ENCODE data around the gene ULBP1.
"Not testable (repeated sequence)": the region's sequence is repeated elsewhere in the genome, so short reads cannot be mapped to it uniquely, and the experiment has no call there.

The ULBP1 gene, protein sequence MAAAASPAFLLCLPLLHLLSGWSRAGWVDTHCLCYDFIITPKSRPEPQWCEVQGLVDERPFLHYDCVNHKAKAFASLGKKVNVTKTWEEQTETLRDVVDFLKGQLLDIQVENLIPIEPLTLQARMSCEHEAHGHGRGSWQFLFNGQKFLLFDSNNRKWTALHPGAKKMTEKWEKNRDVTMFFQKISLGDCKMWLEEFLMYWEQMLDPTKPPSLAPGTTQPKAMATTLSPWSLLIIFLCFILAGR

DNA sequence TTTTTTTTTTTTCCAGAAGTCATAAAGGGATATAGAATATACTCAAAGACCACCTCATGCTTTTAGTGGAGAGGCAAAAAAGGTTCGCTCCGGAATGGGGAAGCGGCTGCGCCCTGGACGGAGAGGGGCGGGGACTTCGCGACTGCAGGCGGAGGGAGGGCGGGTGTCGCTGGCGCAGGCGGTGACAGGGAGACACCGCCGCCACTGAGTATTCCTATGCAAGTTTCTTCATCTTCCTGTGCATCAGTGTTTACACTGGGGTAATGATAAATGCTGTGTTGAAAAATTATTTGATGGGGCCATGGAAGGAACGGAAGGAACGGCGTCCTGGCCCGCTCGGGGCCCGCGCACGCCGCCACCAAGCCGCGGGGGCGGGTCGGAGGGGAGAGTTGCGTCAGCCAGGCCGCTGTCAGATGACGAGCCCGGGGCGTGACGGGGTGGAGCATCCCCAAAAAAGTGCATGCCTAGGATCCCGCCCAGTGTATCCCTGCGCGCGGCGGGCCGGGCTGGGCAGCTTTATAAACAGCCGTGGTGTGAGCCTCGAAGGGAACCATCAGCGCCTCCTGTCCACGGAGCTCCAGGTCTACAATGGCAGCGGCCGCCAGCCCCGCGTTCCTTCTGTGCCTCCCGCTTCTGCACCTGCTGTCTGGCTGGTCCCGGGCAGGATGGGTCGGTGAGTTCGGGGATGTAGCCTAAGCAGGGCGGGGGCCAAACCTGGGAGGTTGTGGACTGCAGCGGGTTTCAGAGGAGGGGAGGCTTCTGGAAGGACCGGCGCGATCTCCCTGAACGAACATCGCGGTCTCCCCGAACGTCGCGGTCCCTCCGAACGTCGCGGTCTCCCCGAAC, at the start of gene ULBP1:
Gene ULBP1, plus strand, starts transcription at position 482 of the 846 bp plus-strand sequence. Its CDS starts 107 bp downstream, at position 589.
- no peak for DNase-seq

DNA sequence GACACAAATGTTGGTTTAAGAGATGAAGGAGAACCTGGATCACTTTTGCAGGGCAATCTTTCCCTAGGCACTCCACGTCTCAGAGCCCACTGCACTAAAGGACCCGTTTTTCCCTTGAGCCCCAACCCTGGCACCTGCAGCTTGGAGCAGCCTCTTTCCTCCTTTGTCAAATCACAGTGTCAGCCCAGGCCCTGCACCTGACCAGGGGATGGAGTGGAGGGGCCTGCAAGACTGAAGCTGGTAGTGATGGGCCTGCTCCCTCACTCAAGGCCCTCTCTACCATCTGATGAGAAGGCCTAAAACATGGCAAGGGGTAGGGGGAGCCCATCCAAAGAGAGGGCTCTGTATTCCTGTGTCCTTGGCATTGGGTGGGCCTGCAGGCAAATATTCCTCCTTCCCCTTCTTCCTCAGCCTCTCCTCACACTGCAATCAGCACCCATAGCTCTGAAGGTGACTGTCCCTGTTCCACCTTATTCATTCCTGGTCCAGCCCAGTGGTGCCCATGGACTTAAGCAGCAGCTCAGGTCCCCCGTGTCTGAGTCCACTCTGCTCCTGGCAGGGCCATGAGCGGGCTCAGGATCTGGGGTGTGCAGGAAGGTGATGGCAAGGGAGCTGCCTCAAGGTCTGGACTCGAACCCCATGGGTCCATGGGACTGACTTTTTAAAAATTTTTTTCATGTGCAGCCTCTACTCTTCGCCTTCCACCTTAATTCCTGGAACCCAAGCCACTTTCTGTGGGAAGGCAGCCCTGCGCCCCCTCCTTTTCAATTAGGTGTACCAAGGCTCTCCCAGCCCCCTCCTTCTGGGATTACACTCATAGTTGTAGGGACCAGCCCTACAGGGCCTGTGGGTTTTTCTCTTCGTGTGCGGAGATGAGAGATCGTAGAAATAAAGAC, 47.5 kb upstream of the ULBP1 start:
- no peak for DNase-seq

DNA sequence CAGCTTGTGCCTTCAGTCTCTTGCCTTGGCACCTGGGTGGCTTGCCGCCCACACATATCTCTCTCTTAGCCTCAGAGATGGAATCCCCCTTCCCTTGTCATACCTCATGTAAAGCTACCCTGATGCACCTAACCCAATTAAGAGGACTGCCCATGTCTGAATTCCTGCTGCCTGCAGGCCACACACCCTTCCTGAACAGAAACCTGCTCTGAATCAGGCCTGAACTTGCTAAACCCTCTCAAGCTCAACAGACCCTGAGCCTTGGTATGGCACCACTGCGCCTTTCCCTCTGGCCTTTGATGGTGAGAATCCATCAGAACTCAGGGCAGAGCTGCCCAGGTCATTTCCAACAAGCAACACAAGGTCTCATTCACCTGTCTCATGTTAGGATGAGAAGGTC, 46.1 kb upstream of the ULBP1 start:
- DNase-seq, result no peak

DNA sequence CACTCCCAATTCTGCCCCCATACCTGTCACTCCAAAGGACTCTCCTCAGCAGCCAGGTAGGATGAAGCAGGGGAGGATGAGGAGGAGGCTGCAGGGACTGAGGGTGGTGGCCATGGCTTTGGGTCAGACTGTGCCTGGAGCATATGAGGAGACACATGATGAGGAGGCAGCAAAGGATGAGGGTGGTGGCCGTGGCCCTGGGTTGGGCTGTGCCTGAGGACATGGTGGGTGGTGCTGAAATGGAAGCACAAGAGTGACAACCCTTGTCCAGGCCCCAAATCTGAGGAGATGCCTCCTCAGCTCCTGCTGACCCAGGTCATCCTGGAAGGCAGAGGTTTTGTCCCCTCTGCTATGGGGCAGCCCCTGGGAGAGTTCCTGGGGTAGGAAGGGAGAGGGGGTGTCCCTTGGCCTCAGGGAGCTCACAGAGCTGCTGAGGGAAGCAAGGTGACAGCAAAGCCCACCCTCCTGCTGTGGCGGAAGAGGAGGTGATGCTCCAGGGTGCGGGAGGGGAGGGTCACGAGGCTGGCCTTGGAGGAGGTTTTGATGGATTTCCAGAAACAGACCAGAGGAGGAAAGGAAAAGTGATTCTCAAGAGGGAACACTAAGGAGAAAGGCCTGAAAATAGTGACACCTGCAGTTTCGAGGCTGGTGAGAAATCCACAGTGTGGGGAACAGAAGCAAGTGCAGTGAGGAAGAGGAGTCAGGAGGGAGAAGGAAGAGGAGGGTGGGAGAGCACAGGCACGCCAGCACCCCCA, 45.4 kb upstream of the ULBP1 start:
- no peak for DNase-seq

DNA sequence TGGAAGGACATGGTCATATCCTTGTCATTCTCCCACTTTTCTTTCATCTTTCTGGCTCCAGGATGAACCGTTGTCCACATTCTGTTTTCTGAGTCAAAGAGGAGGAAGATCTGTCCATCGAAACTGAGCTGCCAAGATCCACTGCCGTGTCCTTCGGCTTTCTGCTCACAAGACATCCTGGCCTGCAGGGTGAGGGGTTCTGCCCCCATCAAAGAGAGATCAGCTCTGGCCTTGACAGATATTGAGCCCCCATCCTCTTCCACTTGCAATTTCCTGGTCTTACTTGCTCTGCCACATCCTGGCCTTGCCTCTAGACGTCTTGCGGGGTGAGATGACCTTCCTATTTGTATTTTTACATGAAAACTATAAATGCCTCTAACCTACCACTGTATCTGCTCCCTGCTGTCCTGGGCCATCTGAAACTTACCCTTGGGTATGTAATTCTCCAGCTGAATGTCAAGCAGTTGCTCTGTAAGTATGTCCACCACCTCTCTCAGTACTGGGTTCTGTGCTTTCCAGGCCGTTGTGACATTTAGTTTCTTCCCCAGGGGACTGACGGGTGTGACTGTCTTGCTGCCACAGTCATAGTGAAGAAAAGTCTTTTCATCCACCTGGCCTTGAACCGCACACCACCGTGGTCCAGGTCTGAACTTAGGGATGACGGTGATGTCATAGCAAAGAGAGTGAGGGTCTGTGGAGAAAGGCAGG, 44.5 kb upstream of the ULBP1 start:
- DNase-seq, result not testable (repeated sequence)

DNA sequence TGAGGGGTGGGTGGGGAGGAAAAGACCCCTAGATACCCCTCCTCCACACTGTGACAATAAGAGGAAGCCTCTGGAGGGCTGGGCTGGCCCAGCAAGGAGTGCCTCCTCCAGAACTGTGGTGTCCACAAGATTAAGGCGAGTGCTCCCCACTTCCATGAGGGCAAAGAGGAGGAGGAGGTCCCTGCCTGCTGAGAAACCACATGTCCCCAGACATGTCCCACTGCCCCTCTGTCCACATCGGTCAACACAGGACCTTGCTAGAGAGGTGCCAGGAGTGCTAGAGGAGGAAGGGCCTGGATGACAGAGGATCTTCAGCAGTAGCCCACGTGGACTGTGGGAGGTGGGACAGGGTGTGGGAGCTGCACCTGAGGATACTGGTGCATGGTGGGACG, 43.9 kb upstream of the ULBP1 start:
- no peak for DNase-seq

DNA sequence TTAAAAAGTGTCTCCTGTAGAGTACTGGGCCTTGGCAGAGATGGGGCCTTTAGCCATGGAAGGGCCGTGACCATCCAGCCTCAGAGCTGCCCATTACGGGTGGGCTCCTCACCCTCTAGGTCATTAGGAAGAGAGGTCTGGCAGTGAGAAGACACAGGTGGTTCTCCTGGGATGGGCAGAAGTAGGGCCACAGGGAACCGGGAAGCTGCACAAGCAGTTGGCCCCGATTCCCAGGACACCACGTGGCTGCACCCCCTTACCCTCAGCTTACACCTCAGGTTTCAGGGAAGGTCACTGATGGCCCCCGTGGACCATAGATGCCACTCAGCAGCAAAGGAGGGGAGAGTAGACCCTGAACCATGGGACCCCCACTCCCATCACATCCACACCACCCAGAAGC, 42.4 kb upstream of the ULBP1 start:
- no peak for DNase-seq

DNA sequence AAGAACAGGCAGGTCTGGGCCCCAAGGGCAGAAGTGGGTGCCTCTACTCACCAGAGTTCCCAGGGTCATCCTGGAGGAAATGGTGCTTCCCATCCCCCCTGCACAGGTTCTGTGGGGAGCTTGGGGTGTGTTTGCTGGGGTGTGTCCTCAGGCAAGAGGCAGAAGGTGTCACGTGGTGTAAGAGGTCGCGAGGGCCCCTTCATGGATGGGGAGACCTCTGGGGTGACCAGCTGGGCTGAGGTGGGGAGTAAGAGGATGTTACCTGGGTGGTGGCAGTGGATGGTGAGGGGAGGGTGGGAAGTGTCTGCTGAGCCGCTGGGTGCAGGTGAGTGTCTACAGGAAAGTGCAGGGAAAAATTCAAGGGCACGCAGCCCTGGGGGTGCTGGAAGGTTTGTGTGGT, 41.7 kb upstream of the ULBP1 start:
- not testable (repeated sequence) for DNase-seq

DNA sequence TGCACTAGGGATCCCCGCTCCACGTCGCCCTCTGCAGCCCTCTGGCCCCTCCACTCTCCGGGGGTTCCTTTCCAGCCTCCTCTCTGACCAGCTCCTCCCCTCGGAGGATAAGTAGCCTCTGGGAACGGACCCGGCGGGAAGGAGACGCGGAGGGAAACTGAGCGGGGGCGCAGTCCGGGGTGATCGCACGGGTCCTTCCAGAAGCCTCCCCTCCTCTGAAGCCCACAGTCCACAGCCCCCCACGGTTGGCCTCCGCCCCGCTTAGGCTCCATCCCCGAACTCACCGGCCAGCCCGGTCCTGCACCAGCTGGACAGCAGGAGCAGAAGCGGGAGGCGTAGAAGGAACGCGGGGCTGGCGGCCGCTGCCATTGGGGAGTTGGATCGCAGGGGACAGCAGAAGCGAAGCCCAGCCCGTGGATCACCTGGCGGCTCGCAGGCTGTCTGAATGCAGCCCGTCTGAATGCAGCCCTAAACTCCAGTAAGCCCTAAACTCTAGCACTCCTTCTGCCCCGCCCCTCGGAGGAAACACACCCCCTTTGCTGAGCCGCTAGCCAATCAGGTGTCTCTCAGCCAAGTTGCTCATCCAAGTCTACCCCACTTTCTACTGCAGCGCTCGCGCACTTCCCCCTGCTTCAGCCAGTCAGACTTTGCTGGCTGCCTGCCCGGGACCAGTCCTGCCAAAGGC, 41.0 kb upstream of the ULBP1 start, which contains the start of gene RAET1G:
Gene RAET1G, minus strand, starts transcription at position 480 of the 685 bp plus-strand sequence. Its CDS starts 111 bp downstream, at position 369.
- DNase-seq, result peak; percentile 17

DNA sequence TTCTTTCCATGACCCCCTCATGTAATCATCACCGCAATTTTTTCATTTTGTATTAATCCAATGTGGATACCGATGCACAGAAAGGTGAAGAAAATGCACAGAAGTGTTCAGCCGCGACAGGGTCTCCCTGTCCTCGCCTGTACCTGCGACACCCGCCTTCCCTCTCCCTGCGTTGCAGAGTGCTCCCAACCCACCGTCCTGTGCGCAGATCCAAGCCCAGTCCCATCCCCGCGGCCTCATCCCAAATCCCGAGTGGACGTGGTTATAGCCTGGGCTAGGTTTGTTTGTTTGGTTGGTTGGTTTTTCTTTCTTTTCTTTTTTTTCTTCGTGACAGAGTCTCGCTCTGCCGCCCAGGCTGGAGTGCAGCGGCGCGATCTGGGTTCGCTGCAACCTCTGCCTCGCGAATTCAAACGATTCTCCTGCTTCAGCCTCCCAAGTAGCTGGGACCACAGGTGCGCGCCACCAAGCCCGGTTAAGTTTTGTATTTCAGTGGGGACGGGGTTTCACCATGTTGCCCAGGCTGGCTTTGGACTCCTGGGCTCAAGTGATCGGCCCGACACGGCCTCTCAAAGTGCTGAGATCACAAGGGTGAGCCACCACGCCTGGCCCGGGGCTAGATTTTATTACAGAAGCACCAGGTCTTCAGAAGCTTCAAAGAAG, 40.3 kb upstream of the ULBP1 start:
- DNase-seq, result no peak

DNA sequence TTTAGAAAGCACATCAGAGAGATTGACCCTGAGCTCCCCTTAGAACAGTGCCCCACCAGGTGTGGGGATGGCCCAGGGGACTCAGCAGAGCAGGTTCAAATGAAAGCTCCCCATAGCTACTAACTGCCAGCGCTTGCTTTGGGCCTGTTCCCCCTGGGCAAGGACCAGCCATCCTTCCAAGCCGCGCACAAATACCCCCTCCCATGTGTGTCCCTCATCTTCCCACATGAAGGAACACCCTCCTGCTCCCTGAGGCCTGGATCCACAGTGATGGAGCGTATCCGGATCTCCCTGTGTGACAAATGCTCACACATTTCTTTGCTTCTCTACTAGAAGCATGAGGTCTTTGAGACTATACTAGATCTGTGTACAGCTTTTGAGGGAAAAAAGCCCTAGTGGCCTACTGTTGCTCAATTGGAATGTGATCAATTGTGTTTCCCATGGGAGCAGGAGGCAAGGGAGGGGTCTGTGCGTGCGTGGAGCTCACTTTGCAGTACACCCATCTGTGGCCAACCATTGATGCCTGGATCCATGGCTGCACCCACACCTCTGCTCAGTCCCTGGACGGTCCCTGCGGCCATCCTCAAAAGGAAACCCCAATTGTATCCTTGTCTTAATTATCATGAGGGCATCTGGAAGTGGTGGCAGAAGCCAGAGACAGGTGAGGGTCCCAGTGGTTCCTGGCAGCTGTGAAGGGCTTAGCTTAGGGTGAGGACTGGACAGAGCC, 39.4 kb upstream of the ULBP1 start:
- no peak for DNase-seq

DNA sequence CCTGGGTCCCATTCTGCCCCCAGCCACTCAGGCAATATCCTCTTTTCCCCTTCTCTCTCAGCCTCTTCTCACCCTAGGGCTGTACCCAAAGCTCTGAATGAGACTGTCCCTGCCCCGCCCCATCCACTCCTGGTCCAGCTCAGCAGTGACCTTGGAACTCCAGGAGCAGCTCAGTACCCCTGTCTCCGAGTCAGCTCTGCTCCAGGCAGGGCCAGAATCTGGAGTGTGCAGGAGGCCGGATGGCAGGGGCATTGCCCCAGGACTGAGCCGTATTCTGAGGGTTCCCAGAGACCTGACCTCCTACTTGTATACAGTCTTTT, 38.9 kb upstream of the ULBP1 start:
- no peak for DNase-seq

DNA sequence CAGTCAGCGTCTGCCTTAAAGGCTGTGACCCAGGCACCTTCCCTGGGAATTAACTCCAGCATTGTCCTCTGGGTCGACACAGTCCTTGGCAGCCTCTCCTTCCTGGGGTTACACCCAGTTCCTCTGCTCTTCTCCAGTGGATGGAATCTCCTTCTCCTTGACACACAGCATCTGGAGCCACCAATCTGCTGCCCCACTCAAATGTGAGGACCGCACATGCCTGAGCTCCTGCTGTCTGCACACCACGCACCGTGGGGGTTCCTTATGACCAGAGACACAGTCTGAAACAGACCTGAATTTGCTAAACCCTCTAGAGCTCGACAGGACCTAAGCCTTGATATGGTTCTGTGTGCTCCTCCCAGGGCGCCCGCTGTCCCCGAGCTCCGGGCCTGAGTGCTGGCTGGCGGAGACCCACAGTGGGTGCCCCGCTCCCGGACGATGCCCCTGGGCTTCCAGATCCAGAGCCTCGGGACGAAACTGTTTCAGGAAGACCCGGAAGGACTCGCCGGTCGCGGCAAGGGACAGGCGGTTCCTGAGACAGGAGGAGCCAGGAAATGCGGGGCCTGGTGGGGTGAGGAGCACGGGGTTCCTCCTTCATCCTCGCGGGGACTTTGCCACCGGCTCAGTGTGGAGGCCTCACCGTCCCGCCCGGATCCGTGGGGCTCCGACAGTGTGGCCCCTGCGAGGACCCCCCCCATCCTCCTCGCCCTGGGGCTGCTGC, 38.3 kb upstream of the ULBP1 start:
- DNase-seq, result no peak

DNA sequence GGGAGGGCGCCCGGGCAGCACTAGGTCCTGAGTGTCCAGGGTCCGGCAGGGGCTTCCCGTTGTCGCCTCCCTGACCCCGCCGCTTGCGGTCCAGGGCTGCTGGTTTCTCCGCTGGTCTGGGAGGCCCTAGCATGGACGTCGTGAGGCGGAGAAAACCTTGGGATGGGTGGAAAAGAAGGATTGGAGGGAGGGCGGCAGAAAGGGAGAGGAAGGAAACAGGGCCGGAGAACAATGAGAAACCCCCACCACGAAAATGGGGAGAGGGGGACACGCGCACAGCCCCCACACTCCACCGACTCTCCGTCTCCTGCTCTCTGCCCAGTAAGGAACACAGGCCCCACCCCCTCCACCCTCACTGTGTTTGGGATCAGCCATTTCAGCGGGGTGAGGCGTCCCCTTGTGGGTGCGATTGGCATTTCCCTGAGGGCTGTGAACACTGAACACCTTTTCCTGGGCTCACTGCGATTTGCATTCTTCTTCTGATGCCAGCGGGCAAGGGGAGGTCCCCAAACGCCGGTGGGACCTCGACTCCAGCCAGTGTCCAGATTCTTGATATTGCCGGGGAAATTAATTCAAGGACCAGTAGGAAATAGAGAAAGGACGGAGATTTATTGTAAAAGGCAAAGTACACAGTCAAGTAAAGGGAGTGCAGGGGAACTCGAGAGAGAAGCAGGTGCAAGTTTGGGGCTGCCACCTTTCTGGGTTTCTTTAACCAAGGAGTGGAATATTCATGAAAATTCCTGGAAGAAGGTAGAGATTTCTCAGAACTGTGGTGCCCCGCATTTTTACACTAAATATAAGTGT, 37.6 kb upstream of the ULBP1 start:
- DNase-seq, result peak; percentile 62

DNA sequence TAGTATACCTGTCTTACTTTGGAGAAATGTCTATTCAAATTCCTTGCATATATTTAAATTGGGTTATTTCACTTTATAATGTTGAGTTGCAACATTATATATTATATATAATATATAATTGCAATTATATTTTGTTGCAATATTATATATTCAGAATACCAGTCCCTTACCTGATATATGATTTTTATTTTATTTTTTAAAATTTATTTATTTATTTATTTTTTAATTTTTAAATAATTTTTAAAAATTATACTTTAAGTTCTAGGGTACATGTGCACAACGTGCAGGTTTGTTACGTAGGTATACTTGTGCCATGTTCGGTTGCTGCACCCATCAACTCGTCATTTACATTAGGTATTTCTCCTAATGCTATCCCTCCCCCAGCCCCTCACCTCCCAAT, 36.7 kb upstream of the ULBP1 start:
- not testable (repeated sequence) for DNase-seq

DNA sequence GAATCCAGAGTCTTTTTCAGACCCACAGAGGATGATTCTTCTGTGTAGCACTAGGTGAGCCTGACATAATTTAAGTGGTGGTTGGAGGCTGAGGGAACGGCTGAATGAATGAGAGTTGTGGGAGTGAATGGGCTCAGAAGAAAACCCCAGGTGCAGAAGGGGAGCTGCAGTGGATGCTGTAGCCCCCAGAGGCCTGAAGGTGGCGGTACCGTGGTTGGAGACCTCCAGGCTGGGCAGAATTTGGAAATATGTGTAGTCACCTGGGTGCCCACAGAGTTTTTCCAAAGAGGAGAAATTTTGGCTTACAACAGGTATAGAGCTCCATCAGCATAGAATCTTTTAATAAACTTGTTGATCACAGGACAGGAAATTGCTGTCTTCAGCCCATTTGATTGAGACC, 34.3 kb upstream of the ULBP1 start:
- no peak for DNase-seq

DNA sequence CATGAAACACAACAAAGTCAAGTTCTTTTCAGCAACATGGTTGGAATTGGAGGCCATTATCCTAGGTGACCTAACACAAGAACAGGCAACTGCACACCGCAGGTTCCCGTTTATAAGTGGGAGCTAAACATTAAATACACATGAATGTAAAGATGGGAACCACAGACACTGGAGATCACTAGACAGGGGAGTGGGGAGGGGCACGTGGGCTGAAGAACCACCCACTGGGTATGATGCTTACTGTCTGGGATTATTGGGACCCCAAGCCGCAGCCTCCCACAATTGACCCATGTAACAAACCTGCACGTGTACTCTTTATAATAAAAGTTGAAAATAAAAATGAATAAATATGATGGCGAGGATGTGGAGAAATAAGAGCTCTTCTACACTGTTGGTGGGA, 32.2 kb upstream of the ULBP1 start:
- no peak for DNase-seq

DNA sequence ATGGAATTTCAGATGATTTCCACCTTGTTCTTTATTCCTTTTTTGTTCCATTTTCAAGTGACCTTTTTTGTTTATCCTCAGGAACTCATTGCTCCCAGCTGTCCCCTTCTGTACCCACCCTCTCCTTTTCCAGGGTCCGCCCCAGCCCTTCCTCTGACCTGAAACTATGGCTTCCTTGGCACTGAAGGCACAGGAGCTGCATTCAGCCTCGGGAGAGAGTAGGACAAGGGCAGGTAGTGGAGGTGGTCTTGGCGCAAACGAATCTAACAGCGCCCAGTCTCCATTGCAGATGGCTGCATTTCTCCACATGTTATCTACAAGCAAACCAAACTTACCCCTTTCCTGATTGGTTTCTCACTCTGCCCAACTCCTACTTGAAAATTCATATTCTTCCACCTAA, 30.7 kb upstream of the ULBP1 start:
- no peak for DNase-seq

DNA sequence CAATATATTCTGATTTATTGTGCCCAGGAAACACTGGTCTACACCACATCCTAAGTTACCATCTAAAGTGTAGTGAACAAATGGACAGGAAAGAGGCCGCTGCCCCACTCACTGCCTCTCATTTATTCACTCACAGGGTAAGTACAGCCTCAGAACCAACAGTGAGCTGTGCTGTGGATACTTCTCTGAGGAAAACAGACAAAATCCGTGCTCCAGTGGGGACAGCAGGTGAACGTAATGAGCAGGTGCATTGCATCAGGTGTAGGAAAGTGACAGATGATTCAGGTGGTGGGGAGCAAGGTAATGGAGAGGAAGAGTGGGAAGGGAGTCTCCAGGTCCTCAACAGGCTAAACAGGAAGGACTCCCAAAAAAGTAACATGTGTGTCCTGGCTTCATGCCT, 30.3 kb upstream of the ULBP1 start:
- DNase-seq, result no peak

All from NCI-H2029 (cell line).